Measurements from ENCODE around the gene CDK14.

The CDK14 gene

DNA sequence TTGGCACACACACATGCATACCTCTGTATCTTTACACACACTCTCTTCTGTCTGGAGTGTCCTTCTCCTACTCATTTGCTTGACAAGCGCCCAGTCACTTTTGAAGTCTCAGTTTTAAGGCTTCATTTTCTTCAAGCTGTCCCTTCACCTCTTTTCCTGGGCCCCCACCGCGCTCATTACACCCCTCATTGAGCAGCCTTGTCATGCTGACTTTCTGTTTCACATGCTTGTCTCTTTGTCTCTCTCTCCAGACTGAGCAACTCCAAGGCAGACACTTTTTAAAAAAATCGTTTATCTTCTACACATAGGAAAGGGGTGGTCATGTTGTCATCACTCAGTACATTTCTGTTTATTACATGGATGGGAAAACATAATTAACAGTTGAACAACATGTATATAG, 442.9 kb downstream of the CDK14 start:
- TF ChIP-seq, protein P1, sequence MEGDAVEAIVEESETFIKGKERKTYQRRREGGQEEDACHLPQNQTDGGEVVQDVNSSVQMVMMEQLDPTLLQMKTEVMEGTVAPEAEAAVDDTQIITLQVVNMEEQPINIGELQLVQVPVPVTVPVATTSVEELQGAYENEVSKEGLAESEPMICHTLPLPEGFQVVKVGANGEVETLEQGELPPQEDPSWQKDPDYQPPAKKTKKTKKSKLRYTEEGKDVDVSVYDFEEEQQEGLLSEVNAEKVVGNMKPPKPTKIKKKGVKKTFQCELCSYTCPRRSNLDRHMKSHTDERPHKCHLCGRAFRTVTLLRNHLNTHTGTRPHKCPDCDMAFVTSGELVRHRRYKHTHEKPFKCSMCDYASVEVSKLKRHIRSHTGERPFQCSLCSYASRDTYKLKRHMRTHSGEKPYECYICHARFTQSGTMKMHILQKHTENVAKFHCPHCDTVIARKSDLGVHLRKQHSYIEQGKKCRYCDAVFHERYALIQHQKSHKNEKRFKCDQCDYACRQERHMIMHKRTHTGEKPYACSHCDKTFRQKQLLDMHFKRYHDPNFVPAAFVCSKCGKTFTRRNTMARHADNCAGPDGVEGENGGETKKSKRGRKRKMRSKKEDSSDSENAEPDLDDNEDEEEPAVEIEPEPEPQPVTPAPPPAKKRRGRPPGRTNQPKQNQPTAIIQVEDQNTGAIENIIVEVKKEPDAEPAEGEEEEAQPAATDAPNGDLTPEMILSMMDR (IDR thresholded peaks at IDR 0.05; ENCODE audit: extremely low read depth, insufficient read depth, missing control alignments): no peak
- DNase-seq (ENCODE audit: low spot score): no peak
- in situ Hi-C loops (cut with MboI; ENCODE audit: low pct_unique_long_range_greater_than_20kb, low sequenced_read_pairs, unreplicated experiment): loop anchor here (25.0 kb wide), 1 partner anchor 577 kb away; the partner anchor contains the start of gene PTTG1IP2

DNA sequence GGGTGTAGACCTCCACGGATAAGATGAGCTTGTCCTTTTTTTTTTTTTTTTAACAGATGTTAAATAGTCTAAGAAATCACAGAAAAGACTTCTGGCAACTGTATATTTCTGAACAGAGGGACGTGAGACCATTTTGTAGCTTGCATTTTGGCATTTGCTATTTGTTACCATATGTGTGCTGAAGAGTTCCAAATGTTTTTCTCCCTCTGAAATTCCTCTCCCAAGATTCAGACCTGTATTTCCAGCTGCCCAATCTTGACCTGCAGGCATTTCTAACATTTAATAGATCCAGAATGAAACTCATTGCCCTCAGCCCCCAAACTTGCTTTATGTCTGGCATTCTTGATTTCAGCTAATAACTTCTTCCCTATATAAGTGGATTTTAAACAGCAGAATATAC, 445.0 kb downstream of the CDK14 start:
- TF ChIP-seq, protein P1 (IDR thresholded peaks at IDR 0.05; ENCODE audit: extremely low read depth, insufficient read depth, missing control alignments): no peak
- in situ Hi-C loops (cut with MboI; ENCODE audit: low pct_unique_long_range_greater_than_20kb, low sequenced_read_pairs, unreplicated experiment): loop anchor here (25.0 kb wide), 1 partner anchor 579 kb away; the partner anchor contains the start of gene PTTG1IP2
- DNase-seq (ENCODE audit: low spot score): no peak

- in situ Hi-C loops (cut with MboI; ENCODE audit: low pct_unique_long_range_greater_than_20kb, low sequenced_read_pairs, unreplicated experiment): loop anchor here (25.0 kb wide), 1 partner anchor 580 kb away; the partner anchor contains the start of gene PTTG1IP2
- TF ChIP-seq, protein P1 (IDR thresholded peaks at IDR 0.05; ENCODE audit: extremely low read depth, insufficient read depth, missing control alignments): no peak
- no peak for DNase-seq (ENCODE audit: low spot score)
Measured at GRCh38 chr7:91041901-91042484, 445.9 kb downstream of the CDK14 start.

- TF ChIP-seq, protein P1 (IDR thresholded peaks at IDR 0.05; ENCODE audit: extremely low read depth, insufficient read depth, missing control alignments): no peak
- in situ Hi-C loops (cut with MboI; ENCODE audit: low pct_unique_long_range_greater_than_20kb, low sequenced_read_pairs, unreplicated experiment): loop anchor here (25.0 kb wide), 1 partner anchor 581 kb away; the partner anchor contains the start of gene PTTG1IP2
- no peak for DNase-seq (ENCODE audit: low spot score)
Measured at GRCh38 chr7:91043186-91043585, 447.1 kb downstream of the CDK14 start.

DNA sequence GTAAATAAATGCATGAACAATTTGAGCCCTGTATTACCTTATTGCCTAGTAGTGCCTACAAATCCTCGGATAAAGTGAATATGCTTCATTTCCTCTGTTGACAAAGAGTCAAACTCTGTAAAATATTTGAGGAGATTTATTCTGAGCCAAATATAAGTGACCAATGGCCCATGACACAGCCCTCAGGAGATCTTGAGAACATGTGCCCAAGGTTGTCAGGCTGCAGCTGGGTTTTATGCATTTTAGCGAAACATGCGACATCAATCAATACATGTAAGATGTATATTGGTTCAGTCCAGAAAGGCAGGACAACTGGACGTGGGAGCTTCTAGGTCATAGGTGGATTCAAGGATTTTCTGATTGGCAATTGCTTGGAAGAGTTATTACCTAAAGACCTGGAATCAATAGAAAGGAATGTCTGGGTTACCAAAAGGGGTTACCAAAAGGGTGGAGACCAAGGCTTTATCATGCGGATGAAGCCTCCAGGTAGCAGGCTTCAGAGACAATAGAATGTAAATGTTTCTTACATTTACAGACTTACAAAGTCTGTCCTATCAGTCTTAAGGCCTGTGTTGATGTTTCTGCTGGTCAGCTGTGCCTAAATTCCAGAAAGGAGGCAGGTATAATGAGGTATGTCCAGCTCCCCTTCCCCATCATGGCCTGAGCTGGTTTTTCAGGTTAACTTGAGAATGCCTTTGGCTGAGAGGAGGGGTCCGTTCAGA, 448.0 kb downstream of the CDK14 start:
- in situ Hi-C loops (cut with MboI; ENCODE audit: low pct_unique_long_range_greater_than_20kb, low sequenced_read_pairs, unreplicated experiment): loop anchor here (25.0 kb wide), 1 partner anchor 582 kb away; the partner anchor contains the start of gene PTTG1IP2

DNA sequence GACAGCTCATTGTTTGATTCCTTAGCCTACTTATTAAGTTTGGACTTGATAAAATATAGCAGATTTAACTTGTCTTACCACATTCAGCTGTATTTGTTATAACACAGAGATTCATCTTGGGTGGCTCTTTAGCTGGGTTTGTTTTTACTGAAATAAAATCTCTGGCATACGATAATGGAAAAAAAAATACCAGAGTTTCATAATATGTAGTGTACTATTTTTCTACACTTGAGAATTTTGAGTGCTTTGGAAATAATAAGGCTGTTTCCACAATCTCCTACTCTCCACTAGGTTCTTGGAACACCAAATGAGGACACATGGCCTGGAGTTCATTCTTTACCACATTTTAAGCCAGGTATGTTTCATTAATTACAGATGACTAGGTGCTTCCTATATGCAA, 449.5 kb downstream of the CDK14 start:
- in situ Hi-C loops (cut with MboI; ENCODE audit: low pct_unique_long_range_greater_than_20kb, low sequenced_read_pairs, unreplicated experiment): loop anchor here (25.0 kb wide), 1 partner anchor 583 kb away; the partner anchor contains the start of gene PTTG1IP2
- TF ChIP-seq, protein P1 (IDR thresholded peaks at IDR 0.05; ENCODE audit: extremely low read depth, insufficient read depth, missing control alignments): no peak
- DNase-seq (ENCODE audit: low spot score): no peak

More for the DNA sequence above, 448.0 kb downstream of the CDK14 start:
- no peak for DNase-seq (ENCODE audit: low spot score)
- TF ChIP-seq, protein P1 (IDR thresholded peaks at IDR 0.05; ENCODE audit: extremely low read depth, insufficient read depth, missing control alignments): no peak
